ENCODE results near the gene ELSPBP1.
A peak's percentile ranks its signal among the peaks of the same experiment; 100 is the strongest.
"Not testable (repeated sequence)": the region's sequence is repeated elsewhere in the genome, so short reads cannot be mapped to it uniquely, and the experiment has no call there.

Gene ELSPBP1

GRCh38 chr19:47994209-47994802, at the start of gene ELSPBP1:
Gene ELSPBP1 (plus strand): TSS chr19:47994632. CDS start chr19:48008668, 14,036 bp downstream.
- Histone ChIP-seq H3K36me3 (ENCODE audit: insufficient read depth) (no peaks in the 10 kb centered on the region), H3K79me2 (ENCODE audit: insufficient read depth, low read depth) (no peaks in the 10 kb centered on the region), H3K27me3 (ENCODE audit: insufficient read depth, low read depth) (peaks cover 61% of the 10 kb centered on the region), H3K9ac (no peak within 1 kb of the TSS), H4K20me1 (ENCODE audit: insufficient read depth) (no peaks in the 10 kb centered on the region), H3K27ac (no peak within 1 kb of the TSS), H3K4me2 (no peak within 1 kb of the TSS), H3K4me1 (ENCODE audit: low read depth, poor library complexity, severe bottlenecking) (no peaks in the 10 kb centered on the region), H2AFZ (ENCODE audit: low read depth) (no peak within 1 kb of the TSS), H3K4me3 (IDR thresholded peaks at IDR 0.05; ENCODE audit: insufficient read depth, low read depth, low read length) (no peak within 1 kb of the TSS)
- no peak for TF ChIP-seq CTCF (conservative IDR thresholded peaks at IDR 0.05; ENCODE audit: low read depth, low read length)

GRCh38 chr19:47949852-47950521, 44.4 kb upstream of the ELSPBP1 start:
- H2AFZ ChIP-seq (ENCODE audit: low read depth); H3K4me2 ChIP-seq; H3K4me1 ChIP-seq (ENCODE audit: low read depth, poor library complexity, severe bottlenecking); H4K20me1 ChIP-seq (ENCODE audit: insufficient read depth); H3K4me3 ChIP-seq (IDR thresholded peaks at IDR 0.05; ENCODE audit: insufficient read depth, low read depth, low read length); H3K79me2 ChIP-seq (ENCODE audit: insufficient read depth, low read depth); H3K27ac ChIP-seq; H3K9ac ChIP-seq; H3K36me3 ChIP-seq (ENCODE audit: insufficient read depth); H3K27me3 ChIP-seq (ENCODE audit: insufficient read depth, low read depth): not testable (repeated sequence)
- 0 out of 2 replicates have a peak, but pooled peaks have one; percentile 33 for TF ChIP-seq CTCF (conservative IDR thresholded peaks at IDR 0.05; ENCODE audit: low read depth, low read length)

GRCh38 chr19:47952132-47952531, 42.3 kb upstream of the ELSPBP1 start:
- H3K9ac ChIP-seq; H3K79me2 ChIP-seq (ENCODE audit: insufficient read depth, low read depth); H4K20me1 ChIP-seq (ENCODE audit: insufficient read depth); H3K27me3 ChIP-seq (ENCODE audit: insufficient read depth, low read depth); H3K36me3 ChIP-seq (ENCODE audit: insufficient read depth); H3K4me2 ChIP-seq; H2AFZ ChIP-seq (ENCODE audit: low read depth); H3K4me1 ChIP-seq (ENCODE audit: low read depth, poor library complexity, severe bottlenecking); H3K27ac ChIP-seq; H3K4me3 ChIP-seq (IDR thresholded peaks at IDR 0.05; ENCODE audit: insufficient read depth, low read depth, low read length): not testable (repeated sequence)

DNA sequence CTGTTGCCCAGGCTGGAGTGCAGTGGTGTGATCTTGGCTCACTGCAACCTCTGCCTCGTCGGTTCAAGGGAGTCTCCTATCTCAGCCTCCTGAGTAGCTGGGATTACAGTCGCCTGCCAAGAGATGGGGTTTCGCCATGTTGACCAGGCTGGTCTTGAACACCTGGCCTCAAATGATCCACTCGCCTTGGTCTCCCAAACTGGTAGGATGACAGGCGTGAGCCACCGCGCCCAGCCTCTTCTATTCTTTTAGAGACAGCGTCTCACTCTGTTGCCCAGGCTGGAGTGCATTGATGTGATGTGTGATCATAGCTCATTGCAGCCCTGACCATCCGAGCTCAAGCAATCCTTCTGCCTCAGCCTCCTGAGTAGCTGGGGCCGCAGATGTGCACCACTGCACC, 38.5 kb upstream of the ELSPBP1 start:
- not testable (repeated sequence) for H3K9ac ChIP-seq; H4K20me1 ChIP-seq (ENCODE audit: insufficient read depth); H3K36me3 ChIP-seq (ENCODE audit: insufficient read depth); H3K4me1 ChIP-seq (ENCODE audit: low read depth, poor library complexity, severe bottlenecking); H3K27ac ChIP-seq; H3K4me2 ChIP-seq; H3K79me2 ChIP-seq (ENCODE audit: insufficient read depth, low read depth); H2AFZ ChIP-seq (ENCODE audit: low read depth); H3K4me3 ChIP-seq (IDR thresholded peaks at IDR 0.05; ENCODE audit: insufficient read depth, low read depth, low read length)
- H3K27me3 ChIP-seq (ENCODE audit: insufficient read depth, low read depth): peaks cover 20% of the 10 kb centered on the region; the same call in 1 of the 2 replicates

GRCh38 chr19:47973529-47973928, 20.9 kb upstream of the ELSPBP1 start:
- no peak overlapping the region for H3K4me2 ChIP-seq
- TF ChIP-seq CTCF (conservative IDR thresholded peaks at IDR 0.05; ENCODE audit: low read depth, low read length): no peak

More at GRCh38 chr19:47973529-47973928, 20.9 kb upstream of the ELSPBP1 start:
- peaks cover 53% of the 10 kb centered on the region for H3K27me3 ChIP-seq (ENCODE audit: insufficient read depth, low read depth)
- no peaks in the 10 kb centered on the region for H4K20me1 ChIP-seq (ENCODE audit: insufficient read depth)
- no peaks in the 10 kb centered on the region for H3K79me2 ChIP-seq (ENCODE audit: insufficient read depth, low read depth)
- no peaks in the 10 kb centered on the region for H3K36me3 ChIP-seq (ENCODE audit: insufficient read depth)
- no peak overlapping the region for H3K27ac ChIP-seq
- H3K4me1 ChIP-seq (ENCODE audit: low read depth, poor library complexity, severe bottlenecking): no peaks in the 10 kb centered on the region
- no peak overlapping the region for H3K4me3 ChIP-seq (IDR thresholded peaks at IDR 0.05; ENCODE audit: insufficient read depth, low read depth, low read length)
- H3K9ac ChIP-seq: no peak overlapping the region
- H2AFZ ChIP-seq (ENCODE audit: low read depth): no peak overlapping the region
